GM19397 (cell line): ENCODE measurements around the gene CCN6.
"Not testable (repeated sequence)": the region's sequence is repeated elsewhere in the genome, so short reads cannot be mapped to it uniquely, and the experiment has no call there.

Experiments
- ATAC-seq: cut with Tn5 transposase; IDR thresholded peaks from one replicate; pipeline ENCODE4 v1.9.1; 2021; ENCODE audit warnings: mild to moderate bottlenecking, moderate library complexity; ENCODE audit not compliant: unreplicated experiment

CCN6 gene

DNA sequence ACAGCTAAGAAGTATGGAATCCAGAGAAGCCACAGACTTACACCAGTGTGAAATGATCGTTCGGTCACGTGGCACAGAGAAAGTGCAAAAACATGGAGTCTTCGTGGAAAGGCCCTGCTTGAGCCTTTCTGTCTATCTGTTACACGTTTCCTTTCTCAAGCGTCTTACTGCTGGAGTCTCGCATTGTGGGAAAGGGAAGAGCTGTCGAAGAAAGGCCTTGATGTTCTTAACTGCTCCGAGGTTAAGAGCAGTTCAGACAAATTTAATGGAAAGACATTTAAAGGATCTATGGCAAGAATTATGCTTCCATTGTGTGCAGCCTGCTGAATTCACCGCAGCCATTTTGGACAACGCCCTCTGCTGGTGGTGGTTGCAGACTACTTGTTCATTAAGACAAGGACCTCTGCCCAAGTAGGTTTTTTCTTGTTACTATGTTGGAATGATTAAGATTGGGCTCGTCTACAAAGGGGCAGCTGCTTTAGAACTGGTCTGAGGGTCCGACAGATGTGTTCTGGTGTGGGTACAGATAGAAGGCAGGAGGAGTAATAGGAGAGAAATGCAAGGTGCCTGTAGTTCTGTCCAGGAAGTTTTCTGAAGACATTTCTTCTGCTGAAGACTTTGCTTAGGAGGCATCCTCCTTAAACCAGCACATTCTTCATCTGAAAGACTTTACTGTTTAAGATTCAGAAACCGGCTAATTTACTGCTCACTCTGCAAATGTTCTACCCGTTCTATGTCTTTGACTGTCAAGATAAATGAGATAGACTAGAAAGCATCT lies 24.7 kb upstream of the CCN6 start:
- ATAC-seq: no peak

DNA sequence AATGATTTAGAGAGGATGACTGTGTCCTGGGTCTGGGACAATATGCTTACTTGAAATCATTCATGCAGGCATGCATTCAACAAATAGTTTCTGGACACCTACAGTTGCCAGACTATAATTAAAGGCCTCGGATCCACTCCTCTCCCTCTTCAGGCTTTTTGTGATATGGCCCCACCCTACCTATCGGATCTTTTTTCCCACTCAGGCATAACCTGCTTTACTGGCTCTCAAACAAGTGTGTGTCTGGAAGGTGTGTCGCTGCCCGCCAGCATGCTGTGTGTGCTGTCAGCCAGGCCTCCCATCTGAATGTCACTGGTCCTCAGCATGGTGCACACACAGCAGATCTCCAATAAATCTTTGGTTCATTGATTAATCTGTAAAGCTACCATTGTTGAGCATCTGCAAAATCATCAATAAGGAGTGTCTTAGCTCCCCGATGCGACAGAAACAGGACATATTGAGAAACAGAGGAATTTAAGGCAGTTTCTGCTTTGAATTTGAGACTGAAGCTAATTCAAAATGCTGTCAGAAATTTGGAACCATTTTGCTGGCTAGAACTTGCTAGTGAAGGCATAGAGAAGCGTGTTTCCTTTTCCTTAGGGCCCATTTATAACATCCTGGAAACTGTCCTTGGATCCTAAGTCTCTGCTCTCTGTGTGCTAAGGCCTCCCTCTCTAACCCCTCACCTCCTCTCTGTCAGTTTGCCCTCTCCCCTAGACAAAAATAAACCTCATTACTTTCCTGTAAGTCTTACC lies 23.5 kb upstream of the CCN6 start:
- no peak for ATAC-seq

DNA sequence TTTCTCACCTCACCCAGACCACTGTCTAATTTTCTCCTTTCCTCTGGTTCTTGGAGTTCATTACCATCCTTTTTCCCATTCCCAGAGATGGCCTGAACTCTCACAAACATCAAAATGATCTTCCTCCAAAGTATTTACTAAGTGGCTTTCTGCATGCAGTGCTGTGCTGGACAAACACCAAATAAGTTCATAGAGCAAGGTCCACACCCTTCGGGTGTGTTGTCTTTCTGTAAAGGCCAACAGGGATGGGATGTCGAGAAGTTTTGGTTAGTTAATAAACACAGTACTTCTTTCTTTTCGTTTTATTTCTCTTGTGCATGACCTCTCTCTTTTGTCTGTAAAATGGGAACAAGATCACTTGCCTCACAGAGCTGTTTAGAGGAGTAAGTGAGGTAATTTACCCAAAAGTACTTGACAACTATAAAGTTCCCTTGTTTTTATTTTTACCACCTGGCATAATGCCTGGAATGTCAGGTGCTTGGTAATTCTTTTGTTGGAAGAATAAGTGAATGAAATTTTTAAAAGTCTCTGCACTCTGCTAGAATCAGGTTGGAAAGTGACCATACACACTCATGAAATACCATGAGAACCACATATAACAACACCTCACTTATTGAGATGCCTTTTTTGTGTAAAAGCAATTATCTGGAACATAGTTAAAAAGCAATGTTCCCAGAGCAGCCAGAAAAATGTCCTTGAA lies 22.8 kb upstream of the CCN6 start:
- no peak for ATAC-seq

DNA sequence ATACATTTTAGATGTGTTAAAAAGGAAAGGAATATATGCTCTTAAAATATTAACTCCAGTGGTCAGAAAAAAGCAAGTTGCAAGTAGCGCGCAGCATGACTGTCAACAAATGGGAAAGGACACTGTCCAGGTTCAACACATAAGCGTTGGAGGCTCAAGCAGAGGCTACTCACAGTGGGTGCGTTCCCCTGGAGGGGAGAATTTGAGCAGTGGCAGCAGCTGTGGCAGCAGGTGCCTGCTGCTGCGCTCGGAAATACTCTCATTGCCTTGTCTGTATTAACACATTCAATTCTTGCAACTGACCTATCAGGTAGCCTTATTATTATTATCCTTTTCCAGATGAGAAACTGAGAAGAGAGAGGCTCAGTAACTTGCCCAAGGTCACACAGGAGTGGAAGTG lies 21.9 kb upstream of the CCN6 start:
- no peak for ATAC-seq

DNA sequence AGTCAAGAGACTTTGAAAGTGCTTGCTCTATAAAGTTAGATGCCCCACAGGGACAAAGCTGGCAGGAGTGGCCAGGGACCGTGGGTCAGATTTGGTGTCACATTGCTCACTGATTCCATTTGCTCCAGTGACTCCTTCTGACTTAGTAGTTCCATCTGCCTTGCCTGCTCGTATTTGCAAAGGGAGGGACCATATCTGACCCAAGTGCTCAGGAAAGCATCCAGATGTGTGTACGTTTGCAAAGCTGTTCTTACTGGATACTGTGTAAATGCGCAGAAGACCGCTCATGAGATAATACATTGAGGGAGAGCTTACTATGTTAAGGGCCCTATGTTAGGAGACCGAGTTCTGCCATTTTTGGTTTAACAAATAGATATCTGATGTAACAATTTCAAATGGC lies 21.2 kb upstream of the CCN6 start:
- no peak for ATAC-seq

DNA sequence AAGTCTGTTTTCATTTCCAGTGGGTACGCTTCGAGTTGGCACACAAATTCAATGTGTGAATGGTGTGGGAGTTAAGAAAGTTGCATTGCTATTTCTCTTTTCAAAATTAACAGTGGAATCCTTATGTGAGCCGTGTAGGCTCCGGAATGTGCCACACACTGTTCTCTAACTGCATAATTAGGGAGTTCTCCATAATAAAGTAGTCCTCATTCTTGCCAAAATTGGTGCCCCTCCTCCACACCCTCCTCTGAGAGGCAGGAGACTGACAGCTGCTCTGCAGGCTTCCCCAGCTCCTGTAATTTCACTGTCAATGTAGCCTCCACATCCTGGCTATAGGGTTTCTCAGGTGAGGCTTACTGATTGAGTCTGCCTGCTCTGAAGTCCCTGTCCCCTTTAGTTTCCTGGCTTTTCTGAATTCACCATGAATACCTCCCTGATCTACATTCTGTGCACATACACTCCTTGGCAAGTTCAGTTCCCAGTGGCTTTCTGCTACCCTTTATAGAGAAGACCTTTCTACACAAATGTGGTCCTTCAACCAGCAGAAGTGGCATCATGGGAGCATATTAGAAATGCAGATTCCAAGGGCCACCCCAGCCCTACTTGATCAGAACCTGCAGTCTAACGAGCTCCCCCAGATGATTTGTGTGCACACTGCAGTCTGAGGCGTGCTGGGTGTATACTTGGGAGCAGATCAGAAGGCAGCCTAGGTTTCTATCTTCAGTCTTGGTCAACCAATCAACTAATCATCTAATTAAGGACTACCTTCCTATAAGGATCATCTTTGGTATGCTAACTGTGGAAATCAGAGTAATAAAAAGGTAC lies 19.9 kb upstream of the CCN6 start:
- no peak for ATAC-seq

DNA sequence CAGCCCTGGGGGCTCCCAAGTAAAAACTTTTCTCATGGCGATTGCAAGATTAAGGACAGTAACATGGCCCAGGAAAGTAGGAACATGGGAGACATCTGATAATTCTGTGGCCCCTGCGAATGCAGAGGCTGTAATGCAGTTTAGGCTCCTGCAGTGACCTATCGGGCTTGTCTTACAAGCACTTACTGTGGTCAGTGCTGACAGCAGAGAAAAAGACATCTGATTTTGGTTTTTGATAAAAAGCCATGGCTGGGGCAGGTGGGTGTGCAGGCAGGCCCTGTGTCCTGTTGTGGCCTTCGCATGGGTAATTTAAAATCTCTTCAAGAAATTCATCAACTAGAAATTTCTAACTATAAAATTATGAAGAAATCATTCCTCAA lies 19.3 kb upstream of the CCN6 start:
- ATAC-seq: no peak

DNA sequence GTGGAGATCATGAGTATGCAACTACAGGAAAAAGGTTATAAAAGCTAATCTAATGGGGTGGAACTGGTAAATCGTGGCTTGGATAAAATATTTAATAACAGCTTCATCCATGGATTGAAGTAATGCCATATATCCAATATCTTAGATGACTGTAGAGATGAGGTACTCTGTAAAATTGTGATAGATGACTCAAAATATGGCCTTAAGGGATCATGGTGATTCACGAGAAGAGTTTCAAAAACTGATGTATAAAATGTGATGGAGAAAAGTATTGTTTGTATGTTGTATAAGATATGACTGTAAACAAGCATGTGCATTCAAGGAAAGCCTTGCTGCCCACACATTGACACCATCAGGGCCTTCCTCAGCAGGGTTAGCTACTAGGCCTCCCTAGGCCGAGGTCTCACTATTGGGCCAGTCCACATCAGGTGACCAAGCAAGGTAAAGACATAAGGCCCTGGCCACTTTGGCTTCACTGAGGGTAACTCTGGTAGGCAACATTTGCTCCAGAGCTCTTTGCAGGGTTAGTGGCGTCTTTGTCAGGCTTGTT lies 17.7 kb upstream of the CCN6 start:
- ATAC-seq: no peak

DNA sequence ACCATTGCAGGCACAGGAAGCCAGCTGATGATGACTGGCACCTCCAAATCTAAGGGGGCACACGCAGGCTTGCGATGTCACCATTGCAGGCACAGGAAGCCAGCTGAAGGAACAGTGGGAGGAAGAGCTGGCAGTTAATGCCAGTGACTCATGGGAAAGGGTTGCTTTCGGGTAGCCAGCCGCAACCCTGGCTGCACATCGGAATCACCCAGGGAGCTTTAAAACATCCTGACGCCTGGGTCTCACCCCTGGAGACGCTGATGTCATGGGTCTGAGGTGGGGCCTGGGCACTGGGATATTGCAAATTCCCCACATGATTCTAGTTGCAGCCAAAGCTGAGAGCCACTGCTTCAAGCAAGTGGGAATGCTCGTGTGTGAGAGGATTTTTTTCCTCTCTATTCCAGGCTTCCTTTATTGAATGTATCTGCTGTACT lies 16.1 kb upstream of the CCN6 start:
- no peak for ATAC-seq

DNA sequence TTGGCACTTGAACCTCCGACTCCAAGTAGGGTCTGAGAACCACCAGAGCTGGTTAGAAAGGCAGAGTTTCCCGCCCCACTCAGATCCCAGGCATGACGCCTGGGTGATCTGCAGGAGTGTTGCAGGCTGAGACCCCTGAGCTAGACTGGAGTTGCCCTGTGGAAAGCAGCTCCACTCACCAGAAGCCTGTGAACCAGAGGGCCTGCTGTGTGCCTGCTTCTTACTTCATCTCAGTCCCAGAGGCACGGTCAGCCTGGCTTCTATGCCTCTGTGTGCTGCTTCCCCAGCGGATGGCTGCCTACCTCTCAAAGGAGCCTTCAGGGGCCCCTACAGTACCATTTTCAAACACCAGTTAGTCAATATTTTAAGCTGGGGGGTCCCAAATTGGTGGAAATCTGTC lies 15.6 kb upstream of the CCN6 start:
- ATAC-seq: no peak

DNA sequence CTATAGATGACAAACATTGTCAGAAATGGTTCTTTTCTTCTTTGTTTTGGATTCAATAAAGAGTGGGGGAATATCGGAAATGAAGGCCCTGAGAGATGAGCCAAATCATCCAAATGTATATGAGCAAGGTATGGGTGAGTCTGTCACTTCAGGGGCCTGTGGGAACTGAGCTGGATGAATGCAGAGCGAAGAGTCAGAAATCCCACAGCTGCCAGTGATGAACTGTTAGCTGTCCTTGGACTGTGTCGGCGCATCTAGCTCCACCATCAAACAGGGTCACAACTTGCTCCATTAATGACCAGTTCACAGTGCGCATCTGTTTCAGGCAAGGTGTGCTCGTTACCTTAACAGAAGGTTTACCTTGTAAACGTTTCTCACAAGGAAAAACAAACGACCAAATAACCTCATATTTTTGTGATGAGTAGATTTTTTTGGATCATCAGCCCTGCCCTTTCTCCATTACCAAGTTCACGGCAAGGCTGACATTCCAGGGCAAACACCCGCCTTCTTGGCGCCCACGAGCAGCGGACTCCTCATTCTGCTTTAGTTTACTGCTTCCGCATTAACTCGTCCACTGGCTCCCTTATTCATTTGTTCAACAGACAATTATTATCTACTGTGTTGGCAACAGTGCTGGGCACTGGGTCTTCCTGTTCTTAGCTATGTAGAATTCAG lies 15.0 kb upstream of the CCN6 start:
- no peak for ATAC-seq

DNA sequence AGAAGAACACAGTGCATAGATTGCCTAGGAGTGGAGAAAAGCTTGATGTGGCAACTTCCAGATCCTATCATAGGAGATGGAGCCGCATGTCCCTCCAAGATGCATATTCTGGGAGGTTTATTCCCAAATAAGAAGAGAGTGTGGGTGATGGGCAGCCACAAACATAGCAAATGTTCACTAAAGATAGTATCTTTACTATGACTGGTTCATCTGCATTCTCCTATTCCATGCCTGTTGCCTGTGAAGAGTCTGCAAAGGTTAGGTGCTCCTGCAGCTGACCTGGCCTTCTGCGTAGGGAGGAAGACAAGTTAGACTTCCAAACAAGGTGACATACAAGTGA lies 14.5 kb upstream of the CCN6 start:
- ATAC-seq: no peak

DNA sequence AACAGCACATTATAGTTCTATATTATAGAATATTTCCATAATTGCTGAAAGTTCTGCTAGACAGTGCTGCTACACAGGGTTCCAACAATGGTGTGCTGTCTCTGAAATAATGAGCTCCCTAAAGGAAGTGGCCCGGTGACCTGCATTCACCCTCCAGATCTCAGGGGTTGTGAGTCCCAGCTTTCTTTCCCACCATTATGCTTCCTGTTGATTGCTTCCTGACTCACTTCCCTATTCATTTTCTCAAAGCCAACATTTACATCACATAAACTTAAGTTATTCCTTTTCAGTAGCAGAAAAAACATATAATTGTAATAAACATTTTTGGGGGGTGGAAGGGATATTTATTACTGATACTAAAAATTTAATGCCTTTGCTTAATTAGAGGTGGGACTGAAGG lies 12.9 kb upstream of the CCN6 start:
- ATAC-seq: no peak

DNA sequence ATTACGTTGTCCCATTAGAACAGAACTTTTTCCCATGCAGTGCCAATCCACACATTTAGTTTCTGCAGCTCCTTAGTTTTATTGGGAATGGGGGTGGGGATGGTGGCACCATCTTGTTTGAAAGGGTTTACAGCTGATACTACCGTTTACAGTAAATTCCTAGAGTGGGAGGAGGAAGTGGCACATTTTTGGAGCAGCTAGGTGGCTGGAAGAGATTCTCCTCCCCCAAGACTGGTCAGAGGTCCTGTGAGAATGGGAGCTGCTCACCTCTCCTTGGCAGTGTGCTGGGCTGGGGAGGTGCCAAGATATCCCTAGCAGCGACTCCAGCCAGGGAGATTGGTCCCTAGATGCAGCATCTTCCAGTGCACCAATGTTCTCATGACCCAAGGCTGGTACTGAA lies 12.4 kb upstream of the CCN6 start:
- no peak for ATAC-seq

DNA sequence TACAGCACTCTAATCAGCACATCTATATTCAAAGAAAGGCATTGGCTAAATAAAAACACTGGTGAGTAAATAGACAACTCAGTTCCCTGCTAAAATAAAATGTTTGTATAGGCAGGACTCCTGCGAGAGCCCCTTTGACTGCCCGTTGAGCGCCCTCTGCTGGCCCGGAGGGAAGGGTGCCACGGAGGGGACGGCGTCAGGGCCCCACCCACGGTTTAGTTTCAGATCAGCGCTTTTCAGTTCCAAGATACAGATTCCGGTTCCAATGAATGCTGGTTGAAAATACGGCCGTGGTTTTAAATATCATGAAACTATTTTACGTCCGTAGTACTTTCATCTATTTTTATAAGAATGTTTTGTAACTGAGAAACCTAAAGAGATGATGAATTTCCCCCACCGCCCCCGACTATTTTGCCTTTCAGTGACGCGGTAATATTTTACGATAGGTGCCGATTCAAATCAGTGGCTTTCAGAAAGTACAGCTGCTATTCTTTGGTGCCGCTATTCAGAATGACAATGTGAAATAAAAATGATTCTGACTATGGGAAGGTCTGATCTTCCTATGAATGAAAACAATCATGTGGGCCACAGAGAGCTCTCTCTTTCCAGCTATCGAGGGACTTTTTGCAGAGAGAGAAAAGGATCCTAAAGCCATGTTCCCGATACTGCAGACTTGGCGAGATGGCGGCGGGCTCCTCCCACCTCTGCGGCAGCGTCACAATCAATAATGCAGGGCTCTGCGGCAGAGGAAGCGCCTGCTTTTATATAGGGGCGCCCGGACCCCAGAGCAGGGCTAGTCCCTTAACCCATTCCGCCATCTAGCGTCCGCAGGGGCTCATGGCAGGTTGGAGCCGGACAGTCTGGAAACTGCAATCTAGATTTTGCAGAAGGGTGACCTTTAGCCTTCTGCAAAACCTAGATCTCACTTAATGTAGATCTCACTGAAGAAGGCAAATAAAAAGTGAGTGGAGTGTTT lies 10.6 kb upstream of the CCN6 start:
- peak; percentile 88 for ATAC-seq

DNA sequence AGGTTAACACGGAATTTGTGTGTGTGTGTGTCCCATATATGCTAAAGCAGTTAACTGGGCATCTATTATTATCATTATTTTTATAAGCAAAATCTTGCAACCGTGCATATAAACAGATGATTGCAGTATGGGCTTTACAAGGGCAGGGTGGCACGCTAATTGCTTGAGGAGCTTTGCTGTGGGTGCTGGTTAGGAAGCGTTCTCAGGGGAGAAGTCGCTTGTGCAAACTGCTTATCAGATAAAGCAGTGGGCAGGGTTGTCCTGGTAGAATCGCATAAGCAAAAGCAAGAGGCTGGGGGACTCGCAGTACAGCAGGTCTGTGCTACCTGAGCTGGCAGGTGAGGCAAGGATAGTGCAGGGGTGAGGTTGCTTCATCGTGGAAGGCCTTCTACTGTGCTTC lies 9.7 kb upstream of the CCN6 start:
- ATAC-seq: no peak

DNA sequence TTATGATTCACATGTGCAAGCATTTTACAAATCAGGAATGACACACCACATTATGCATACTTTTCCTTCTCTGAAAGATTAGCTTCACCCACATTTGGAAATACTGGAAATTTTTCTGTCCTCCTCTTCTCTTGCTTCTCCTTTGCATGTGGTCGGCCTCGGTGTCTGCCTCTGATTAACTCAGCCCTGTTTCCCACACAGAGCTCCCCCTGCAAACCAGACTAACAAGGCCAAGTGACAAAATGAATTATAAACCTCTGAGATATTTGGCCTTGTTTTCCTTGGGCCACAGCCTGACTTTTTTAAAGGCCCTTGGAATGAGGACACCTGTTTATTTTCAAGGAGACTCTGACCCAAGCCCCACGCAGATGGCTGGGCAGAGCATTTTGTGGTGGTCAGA lies 9.0 kb upstream of the CCN6 start:
- ATAC-seq: no peak

DNA sequence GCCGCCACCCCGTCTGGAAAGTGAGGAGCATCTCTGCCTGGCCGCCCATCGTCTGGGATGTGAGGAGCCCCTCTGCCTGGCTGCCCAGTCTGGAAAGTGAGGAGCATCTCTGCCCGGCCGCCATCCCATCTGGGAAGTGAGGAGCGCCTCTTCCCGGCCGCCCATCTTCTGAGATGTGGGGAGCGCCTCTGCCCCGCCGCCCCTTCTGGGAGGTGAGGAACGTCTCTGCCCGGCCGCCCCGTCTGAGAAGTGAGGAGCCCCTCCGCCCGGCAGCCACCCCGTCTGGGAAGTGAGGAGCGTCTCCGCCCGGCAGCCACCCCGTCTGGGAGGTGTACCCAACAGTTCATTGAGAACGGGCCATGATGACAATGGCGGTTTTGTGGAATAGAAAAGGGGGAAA lies 6.4 kb upstream of the CCN6 start:
- not testable (repeated sequence) for ATAC-seq
